H1 (cell line): ENCODE results near the gene NHSL2. TPM values are rescaled to one million over a fixed set of nuclear protein-coding genes. Genes with fewer than 3 reads are reported as not detected.

ENCODE experiments used
- CREB1 ChIP-seq: IDR thresholded peaks from 2 replicates; pipeline ENCODE4 v1.6.1; 2012; ENCODE audit warnings: inconsistent platforms
- CTCF ChIP-seq, 3 experiments: IDR thresholded peaks; 1 replicate in 2 of 3; 2 replicates in 1 of 3; pipeline versions ENCODE4 v1.5.1 to v1.6.1; 2011; ENCODE audit warnings: low read length in 3 of 3, mild to moderate bottlenecking in 3 of 3, inconsistent platforms in 2 of 3, low read depth in 1 of 3, moderate library complexity in 1 of 3; ENCODE audit not compliant: insufficient read depth in 1 of 3; ENCODE audit errors: control extremely low read depth in 1 of 3
- POLR2A ChIP-seq, 2 experiments: IDR thresholded peaks; 1 replicate in 1 of 2; 2 replicates in 1 of 2; pipeline ENCODE4 v1.6.1; 2011; ENCODE audit warnings: low read depth in 2 of 2, low read length in 2 of 2, mild to moderate bottlenecking in 2 of 2; ENCODE audit errors: control extremely low read depth in 1 of 2
- POU5F1 ChIP-seq: IDR thresholded peaks from 2 replicates; pipeline ENCODE4 v1.6.1; 2011; ENCODE audit warnings: low read depth, mild to moderate bottlenecking, low read length, moderate library complexity
- SUZ12 ChIP-seq: fragments of 200-600 bp; sonication (generic); IDR thresholded peaks from 2 replicates; pipeline ENCODE4 v1.6.1; 2012; ENCODE audit warnings: mild to moderate bottlenecking, inconsistent platforms, low read length, moderate library complexity, mixed read lengths
- TBP ChIP-seq: IDR thresholded peaks from 2 replicates; pipeline ENCODE4 v1.6.1; 2011; ENCODE audit warnings: low read depth, low read length, improper control_type of control experiment
- polyA plus RNA-seq, 7 experiments: library from polyadenylated mRNA; depleted of rRNA in 3 of 7; stranded (reverse) in 5 of 7; unstranded in 2 of 7; fragments of >200 nt in 5 of 7; fragments of 200-250 nt in 2 of 7; gene quantifications; 1 replicate in 5 of 7; 2 replicates in 1 of 7; 4 replicates in 1 of 7; pipeline versions ENCODE4 v1.2.1 to v1.2.3, GENCODE V29; 2011 to 2013; ENCODE audit warnings: missing spikeins in 2 of 7, mixed read lengths in 2 of 7
- total RNA-seq: library from RNA; stranded (reverse); fragmentation: NEBNext Ultra II Directional; extraction: Animal tissue kit (Norgen Biotek cat#: 25700); gene quantifications from 2 replicates; pipeline ENCODE4 v1.2.1, GENCODE V29; 2021
- TF ChIP-seq, protein P1 (sequence below): fragments of 300-600 bp; sonication (generic); IDR thresholded peaks from 2 replicates; pipeline ENCODE4 v1.7.1; 2012; ENCODE audit warnings: low read length, moderate library complexity, mild to moderate bottlenecking, inconsistent platforms; ENCODE audit not compliant: insufficient replicate concordance

Gene NHSL2
- total and polyA plus RNA-seq, 2 of the 8 experiments (the other 6 are each of a cell fraction or from before 2014, with no cell fraction given) = 3.7 to 7.2 TPM

- TF ChIP-seq, protein P1, sequence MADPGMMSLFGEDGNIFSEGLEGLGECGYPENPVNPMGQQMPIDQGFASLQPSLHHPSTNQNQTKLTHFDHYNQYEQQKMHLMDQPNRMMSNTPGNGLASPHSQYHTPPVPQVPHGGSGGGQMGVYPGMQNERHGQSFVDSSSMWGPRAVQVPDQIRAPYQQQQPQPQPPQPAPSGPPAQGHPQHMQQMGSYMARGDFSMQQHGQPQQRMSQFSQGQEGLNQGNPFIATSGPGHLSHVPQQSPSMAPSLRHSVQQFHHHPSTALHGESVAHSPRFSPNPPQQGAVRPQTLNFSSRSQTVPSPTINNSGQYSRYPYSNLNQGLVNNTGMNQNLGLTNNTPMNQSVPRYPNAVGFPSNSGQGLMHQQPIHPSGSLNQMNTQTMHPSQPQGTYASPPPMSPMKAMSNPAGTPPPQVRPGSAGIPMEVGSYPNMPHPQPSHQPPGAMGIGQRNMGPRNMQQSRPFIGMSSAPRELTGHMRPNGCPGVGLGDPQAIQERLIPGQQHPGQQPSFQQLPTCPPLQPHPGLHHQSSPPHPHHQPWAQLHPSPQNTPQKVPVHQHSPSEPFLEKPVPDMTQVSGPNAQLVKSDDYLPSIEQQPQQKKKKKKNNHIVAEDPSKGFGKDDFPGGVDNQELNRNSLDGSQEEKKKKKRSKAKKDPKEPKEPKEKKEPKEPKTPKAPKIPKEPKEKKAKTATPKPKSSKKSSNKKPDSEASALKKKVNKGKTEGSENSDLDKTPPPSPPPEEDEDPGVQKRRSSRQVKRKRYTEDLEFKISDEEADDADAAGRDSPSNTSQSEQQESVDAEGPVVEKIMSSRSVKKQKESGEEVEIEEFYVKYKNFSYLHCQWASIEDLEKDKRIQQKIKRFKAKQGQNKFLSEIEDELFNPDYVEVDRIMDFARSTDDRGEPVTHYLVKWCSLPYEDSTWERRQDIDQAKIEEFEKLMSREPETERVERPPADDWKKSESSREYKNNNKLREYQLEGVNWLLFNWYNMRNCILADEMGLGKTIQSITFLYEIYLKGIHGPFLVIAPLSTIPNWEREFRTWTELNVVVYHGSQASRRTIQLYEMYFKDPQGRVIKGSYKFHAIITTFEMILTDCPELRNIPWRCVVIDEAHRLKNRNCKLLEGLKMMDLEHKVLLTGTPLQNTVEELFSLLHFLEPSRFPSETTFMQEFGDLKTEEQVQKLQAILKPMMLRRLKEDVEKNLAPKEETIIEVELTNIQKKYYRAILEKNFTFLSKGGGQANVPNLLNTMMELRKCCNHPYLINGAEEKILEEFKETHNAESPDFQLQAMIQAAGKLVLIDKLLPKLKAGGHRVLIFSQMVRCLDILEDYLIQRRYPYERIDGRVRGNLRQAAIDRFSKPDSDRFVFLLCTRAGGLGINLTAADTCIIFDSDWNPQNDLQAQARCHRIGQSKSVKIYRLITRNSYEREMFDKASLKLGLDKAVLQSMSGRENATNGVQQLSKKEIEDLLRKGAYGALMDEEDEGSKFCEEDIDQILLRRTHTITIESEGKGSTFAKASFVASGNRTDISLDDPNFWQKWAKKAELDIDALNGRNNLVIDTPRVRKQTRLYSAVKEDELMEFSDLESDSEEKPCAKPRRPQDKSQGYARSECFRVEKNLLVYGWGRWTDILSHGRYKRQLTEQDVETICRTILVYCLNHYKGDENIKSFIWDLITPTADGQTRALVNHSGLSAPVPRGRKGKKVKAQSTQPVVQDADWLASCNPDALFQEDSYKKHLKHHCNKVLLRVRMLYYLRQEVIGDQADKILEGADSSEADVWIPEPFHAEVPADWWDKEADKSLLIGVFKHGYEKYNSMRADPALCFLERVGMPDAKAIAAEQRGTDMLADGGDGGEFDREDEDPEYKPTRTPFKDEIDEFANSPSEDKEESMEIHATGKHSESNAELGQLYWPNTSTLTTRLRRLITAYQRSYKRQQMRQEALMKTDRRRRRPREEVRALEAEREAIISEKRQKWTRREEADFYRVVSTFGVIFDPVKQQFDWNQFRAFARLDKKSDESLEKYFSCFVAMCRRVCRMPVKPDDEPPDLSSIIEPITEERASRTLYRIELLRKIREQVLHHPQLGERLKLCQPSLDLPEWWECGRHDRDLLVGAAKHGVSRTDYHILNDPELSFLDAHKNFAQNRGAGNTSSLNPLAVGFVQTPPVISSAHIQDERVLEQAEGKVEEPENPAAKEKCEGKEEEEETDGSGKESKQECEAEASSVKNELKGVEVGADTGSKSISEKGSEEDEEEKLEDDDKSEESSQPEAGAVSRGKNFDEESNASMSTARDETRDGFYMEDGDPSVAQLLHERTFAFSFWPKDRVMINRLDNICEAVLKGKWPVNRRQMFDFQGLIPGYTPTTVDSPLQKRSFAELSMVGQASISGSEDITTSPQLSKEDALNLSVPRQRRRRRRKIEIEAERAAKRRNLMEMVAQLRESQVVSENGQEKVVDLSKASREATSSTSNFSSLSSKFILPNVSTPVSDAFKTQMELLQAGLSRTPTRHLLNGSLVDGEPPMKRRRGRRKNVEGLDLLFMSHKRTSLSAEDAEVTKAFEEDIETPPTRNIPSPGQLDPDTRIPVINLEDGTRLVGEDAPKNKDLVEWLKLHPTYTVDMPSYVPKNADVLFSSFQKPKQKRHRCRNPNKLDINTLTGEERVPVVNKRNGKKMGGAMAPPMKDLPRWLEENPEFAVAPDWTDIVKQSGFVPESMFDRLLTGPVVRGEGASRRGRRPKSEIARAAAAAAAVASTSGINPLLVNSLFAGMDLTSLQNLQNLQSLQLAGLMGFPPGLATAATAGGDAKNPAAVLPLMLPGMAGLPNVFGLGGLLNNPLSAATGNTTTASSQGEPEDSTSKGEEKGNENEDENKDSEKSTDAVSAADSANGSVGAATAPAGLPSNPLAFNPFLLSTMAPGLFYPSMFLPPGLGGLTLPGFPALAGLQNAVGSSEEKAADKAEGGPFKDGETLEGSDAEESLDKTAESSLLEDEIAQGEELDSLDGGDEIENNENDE = no peak
- TF ChIP-seq SUZ12 = no peak
- TF ChIP-seq POLR2A (IDR thresholded peaks at IDR 0.05; ENCODE audit: control extremely low read depth in 1 of 2, low read depth in 2 of 2, low read length in 2 of 2) = no peak
- no peak for TF ChIP-seq TBP
- no peak for TF ChIP-seq CTCF (IDR thresholded peaks at IDR 0.05; ENCODE audit: control extremely low read depth in 1 of 3, insufficient read depth in 1 of 3, low read depth in 1 of 3, low read length in 3 of 3)
- TF ChIP-seq POU5F1 = no peak
- no peak for TF ChIP-seq CREB1
Measured at GRCh38 chrX:72159769-72160168, 249.1 kb downstream of the NHSL2 start (continued).
